Tibial artery (tissue), 4 donors: ENCODE results near the gene PIP5K1B.

Source experiments
- DNase-seq, 2 donors: peaks; one replicate each; pipeline ENCODE4 v3.0.0-alpha.2; 2019
- H3K27ac ChIP-seq, 2 donors: fragments of 200-600 bp; sonication (generic) in 1 of 2; 1 replicate in 1 of 2; 2 replicates in 1 of 2; pipeline ENCODE4 v1.5.1; 2018 to 2019; ENCODE audit warnings: mild to moderate bottlenecking in 1 of 2
- H3K27me3 ChIP-seq, 2 donors: fragments of 200-600 bp; sonication (generic) in 1 of 2; one replicate each; pipeline versions ENCODE4 v1.5.1 to v1.6.0; 2016 to 2019
- H3K36me3 ChIP-seq, 3 donors: fragments of 200-600 bp; sonication (generic) in 2 of 3; one replicate each; pipeline ENCODE4 v1.5.1; 2016 to 2019; ENCODE audit warnings: mild to moderate bottlenecking in 2 of 3
- H3K4me1 ChIP-seq, 4 donors: fragments of 200-600 bp; sonication (generic) in 2 of 4; 1 replicate in 3 of 4; 2 replicates in 1 of 4; pipeline ENCODE4 v1.5.1; 2016 to 2019
- H3K4me3 ChIP-seq, 2 donors: fragments of 200-600 bp; sonication (generic) in 1 of 2; 1 replicate in 1 of 2; 2 replicates in 1 of 2; pipeline ENCODE4 v1.5.1; 2018 to 2019; ENCODE audit warnings: mild to moderate bottlenecking in 2 of 2
- H3K9me3 ChIP-seq, 3 donors: fragments of 200-600 bp; sonication (generic) in 1 of 3; one replicate each; pipeline ENCODE4 v1.5.1; 2016 to 2019
- CTCF ChIP-seq, 2 experiments: fragments of 200-600 bp in 1 of 2; fragments of 450-650 bp in 1 of 2; IDR thresholded peaks; one replicate each; pipeline ENCODE4 v1.5.1; 2017 to 2019; ENCODE audit warnings: antibody characterized with exemption in 2 of 2, mild to moderate bottlenecking in 1 of 2, moderate library complexity in 1 of 2
- intact Hi-C: fragments of 100-400 bp; cut with DNase I; formaldehyde crosslinking; loops from one replicate; pipeline ENCODE4 v1.15.0; 2023; ENCODE audit warnings: low total_unique reads

Gene PIP5K1B

GRCh38 chr9:68963416-68963815 lies 258.4 kb downstream of the PIP5K1B start:
- TF ChIP-seq CTCF (IDR thresholded peaks at IDR 0.05) = no peak
- Histone ChIP-seq H3K9me3 (no peaks in the 10 kb centered on the region), H3K4me1 (no peaks in the 10 kb centered on the region), H3K36me3 (no peaks in the 10 kb centered on the region), H3K4me3 (no peak overlapping the region), H3K27ac (no peak overlapping the region), H3K27me3 (no peaks in the 10 kb centered on the region)
- intact Hi-C loops = no loop called here
- DNase-seq = no peak

- no peaks in the 10 kb centered on the region for H3K36me3 ChIP-seq
- intact Hi-C loops = no loop called here
- no peak overlapping the region for H3K27ac ChIP-seq
- no peak for TF ChIP-seq CTCF (IDR thresholded peaks at IDR 0.05)
- no peak for DNase-seq
- no peak overlapping the region for H3K4me3 ChIP-seq
- H3K27me3 ChIP-seq = no peaks in the 10 kb centered on the region
- no peaks in the 10 kb centered on the region for H3K9me3 ChIP-seq
- no peaks in the 10 kb centered on the region for H3K4me1 ChIP-seq
These were observed 259.1 kb downstream of the PIP5K1B start for GRCh38 chr9:68964102-68964541.

- Histone ChIP-seq H3K27ac (no peak overlapping the region), H3K4me3 (no peak overlapping the region), H3K27me3 (no peaks in the 10 kb centered on the region), H3K36me3 (no peaks in the 10 kb centered on the region), H3K9me3 (no peaks in the 10 kb centered on the region), H3K4me1 (no peaks in the 10 kb centered on the region)
- no peak for TF ChIP-seq CTCF (IDR thresholded peaks at IDR 0.05)
- intact Hi-C loops = no loop called here
- DNase-seq = no peak
These were observed 259.7 kb downstream of the PIP5K1B start for GRCh38 chr9:68964765-68965164.

- DNase-seq = no peak
- no peak for TF ChIP-seq CTCF (IDR thresholded peaks at IDR 0.05)
- intact Hi-C loops = no loop called here
- no peaks in the 10 kb centered on the region for H3K36me3 ChIP-seq
- H3K27ac ChIP-seq = no peak overlapping the region
- H3K4me1 ChIP-seq = no peaks in the 10 kb centered on the region
- H3K4me3 ChIP-seq = no peak overlapping the region
- no peaks in the 10 kb centered on the region for H3K9me3 ChIP-seq
- H3K27me3 ChIP-seq = no peaks in the 10 kb centered on the region
These were observed 261.5 kb downstream of the PIP5K1B start for GRCh38 chr9:68966496-68966944.

GRCh38 chr9:68967800-68968199 lies 262.8 kb downstream of the PIP5K1B start:
- Histone ChIP-seq H3K9me3 (no peaks in the 10 kb centered on the region), H3K27ac (no peak overlapping the region), H3K36me3 (no peaks in the 10 kb centered on the region), H3K27me3 (no peaks in the 10 kb centered on the region), H3K4me1 (no peaks in the 10 kb centered on the region), H3K4me3 (no peak overlapping the region)
- intact Hi-C loops = no loop called here
- DNase-seq = no peak
- no peak for TF ChIP-seq CTCF (IDR thresholded peaks at IDR 0.05)

- H3K27me3 ChIP-seq = no peaks in the 10 kb centered on the region
- H3K27ac ChIP-seq = no peak overlapping the region
- no peak overlapping the region for H3K4me3 ChIP-seq
- no peaks in the 10 kb centered on the region for H3K36me3 ChIP-seq
- H3K9me3 ChIP-seq = no peaks in the 10 kb centered on the region
- DNase-seq = no peak
- H3K4me1 ChIP-seq = no peaks in the 10 kb centered on the region
- intact Hi-C loops = no loop called here
- TF ChIP-seq CTCF (IDR thresholded peaks at IDR 0.05) = no peak
These were observed 264.5 kb downstream of the PIP5K1B start for GRCh38 chr9:68969538-68969937.
